Nephron progenitor cell (in vitro differentiated cells): Measurements from ENCODE around the gene CD81.

Experiments
- DNase-seq: peaks from one replicate; pipeline ENCODE4 v3.0.0; 2021
- H3K27ac Mint-ChIP-seq: 2 replicates; pipeline ENCODE4 v1.8.0; 2021; ENCODE audit warnings: mild to moderate bottlenecking, moderate library complexity, mixed read lengths
- H3K27me3 Mint-ChIP-seq: 2 replicates; pipeline ENCODE4 v1.8.0; 2021; ENCODE audit warnings: mild to moderate bottlenecking, low read depth, mixed read lengths; ENCODE audit not compliant: poor library complexity
- H3K36me3 Mint-ChIP-seq: 2 replicates; pipeline ENCODE4 v1.8.0; 2021; ENCODE audit warnings: low read depth, mixed read lengths
- H3K4me1 Mint-ChIP-seq: 2 replicates; pipeline ENCODE4 v1.8.0; 2021; ENCODE audit warnings: mixed read lengths
- H3K4me3 Mint-ChIP-seq: 2 replicates; pipeline ENCODE4 v1.8.0; 2021; ENCODE audit warnings: mild to moderate bottlenecking, moderate library complexity, mixed read lengths
- H3K9me3 Mint-ChIP-seq: 2 replicates; pipeline ENCODE4 v1.8.0; 2021; ENCODE audit warnings: mild to moderate bottlenecking, moderate library complexity, mixed read lengths
- TF ChIP-seq, protein P1 (sequence below): fragments of 200-600 bp; sonication (generic); IDR thresholded peaks from 2 replicates; pipeline ENCODE4 v1.5.0; 2021; ENCODE audit warnings: antibody characterized with exemption

CD81 gene

GRCh38 chr11:2421226-2421994 lies 44.3 kb downstream of the CD81 start:
- Mint-ChIP-seq H3K27ac (no peak overlapping the region), H3K4me3 (no peak overlapping the region), H3K9me3 (no peaks in the 10 kb centered on the region), H3K36me3 (no peaks in the 10 kb centered on the region), H3K27me3 (no peaks in the 10 kb centered on the region), H3K4me1 (peaks cover 17% of the 10 kb centered on the region)
- TF ChIP-seq, protein P1, sequence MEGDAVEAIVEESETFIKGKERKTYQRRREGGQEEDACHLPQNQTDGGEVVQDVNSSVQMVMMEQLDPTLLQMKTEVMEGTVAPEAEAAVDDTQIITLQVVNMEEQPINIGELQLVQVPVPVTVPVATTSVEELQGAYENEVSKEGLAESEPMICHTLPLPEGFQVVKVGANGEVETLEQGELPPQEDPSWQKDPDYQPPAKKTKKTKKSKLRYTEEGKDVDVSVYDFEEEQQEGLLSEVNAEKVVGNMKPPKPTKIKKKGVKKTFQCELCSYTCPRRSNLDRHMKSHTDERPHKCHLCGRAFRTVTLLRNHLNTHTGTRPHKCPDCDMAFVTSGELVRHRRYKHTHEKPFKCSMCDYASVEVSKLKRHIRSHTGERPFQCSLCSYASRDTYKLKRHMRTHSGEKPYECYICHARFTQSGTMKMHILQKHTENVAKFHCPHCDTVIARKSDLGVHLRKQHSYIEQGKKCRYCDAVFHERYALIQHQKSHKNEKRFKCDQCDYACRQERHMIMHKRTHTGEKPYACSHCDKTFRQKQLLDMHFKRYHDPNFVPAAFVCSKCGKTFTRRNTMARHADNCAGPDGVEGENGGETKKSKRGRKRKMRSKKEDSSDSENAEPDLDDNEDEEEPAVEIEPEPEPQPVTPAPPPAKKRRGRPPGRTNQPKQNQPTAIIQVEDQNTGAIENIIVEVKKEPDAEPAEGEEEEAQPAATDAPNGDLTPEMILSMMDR = no peak
- no peak for DNase-seq

DNA sequence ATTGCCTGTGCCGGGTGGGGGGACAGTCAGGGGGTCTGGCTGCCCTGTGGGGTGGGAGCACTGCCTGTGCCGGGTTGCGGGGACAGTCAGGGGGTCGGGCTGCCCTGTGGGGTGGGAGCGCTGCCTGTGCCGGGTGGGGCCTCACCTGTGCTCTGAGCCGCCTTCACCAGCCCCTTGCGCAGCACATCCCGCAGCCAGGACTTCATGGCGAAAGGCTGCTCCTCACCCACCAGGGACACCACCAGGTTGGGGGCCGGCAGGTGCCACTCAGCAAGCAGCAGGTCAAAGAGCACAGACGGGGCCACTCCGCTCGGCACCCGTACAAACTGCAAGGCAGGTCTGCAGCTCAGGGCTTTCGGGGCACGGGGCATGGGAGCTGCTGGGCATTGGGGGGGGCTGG lies 44.9 kb downstream of the CD81 start:
- Mint-ChIP-seq H3K4me1 (peaks cover 11% of the 10 kb centered on the region), H3K9me3 (no peaks in the 10 kb centered on the region), H3K27ac (no peak overlapping the region), H3K36me3 (no peaks in the 10 kb centered on the region), H3K27me3 (no peaks in the 10 kb centered on the region), H3K4me3 (no peak overlapping the region)
- DNase-seq = no peak
- TF ChIP-seq, protein P1 = no peak

DNA sequence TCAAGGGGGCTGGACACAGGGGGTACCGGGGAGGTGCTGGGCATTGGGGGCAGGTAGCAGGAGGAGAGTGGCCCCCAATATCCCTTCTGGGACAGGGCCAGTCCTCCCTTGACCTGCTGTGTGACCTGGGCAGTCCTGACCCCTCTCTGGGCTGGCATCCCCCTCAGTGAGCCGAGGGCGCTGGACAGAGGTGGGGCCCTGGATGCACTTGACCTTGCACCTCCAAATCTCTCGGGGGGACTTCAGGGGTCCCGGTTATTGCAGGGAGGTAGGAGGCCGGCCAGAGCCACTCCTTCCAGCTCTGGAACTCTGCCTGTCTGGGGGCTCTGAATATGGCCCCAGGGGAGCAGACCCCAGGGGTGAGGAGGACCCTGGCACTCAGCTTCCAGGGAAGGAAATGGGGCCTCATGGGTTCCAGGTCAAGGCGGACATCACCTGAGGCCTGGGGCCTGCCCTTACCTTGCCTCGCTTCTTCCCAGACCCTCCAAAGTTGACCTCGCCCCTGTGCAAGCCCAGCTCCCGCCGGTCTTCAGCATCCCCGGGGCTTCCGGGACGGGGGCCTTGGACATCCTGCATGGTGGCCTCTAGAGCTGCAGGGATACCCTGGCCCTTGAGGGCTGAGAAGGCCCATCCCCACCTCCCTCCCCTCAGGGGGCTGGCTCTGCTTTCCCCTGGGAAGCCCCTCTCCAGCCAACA lies 45.5 kb downstream of the CD81 start:
- DNase-seq = no peak
- Mint-ChIP-seq H3K9me3 (no peaks in the 10 kb centered on the region), H3K27me3 (peaks cover 3% of the 10 kb centered on the region), H3K27ac (no peak overlapping the region), H3K4me3 (no peak overlapping the region), H3K4me1 (peaks cover 5% of the 10 kb centered on the region), H3K36me3 (no peaks in the 10 kb centered on the region)
- TF ChIP-seq, protein P1 = no peak

GRCh38 chr11:2423157-2424025 lies 46.3 kb downstream of the CD81 start:
- H3K4me3 Mint-ChIP-seq = no peak overlapping the region
- no peaks in the 10 kb centered on the region for H3K9me3 Mint-ChIP-seq
- H3K27ac Mint-ChIP-seq = no peak overlapping the region
- peaks cover 4% of the 10 kb centered on the region for H3K27me3 Mint-ChIP-seq
- no peaks in the 10 kb centered on the region for H3K36me3 Mint-ChIP-seq
- TF ChIP-seq, protein P1 = no peak
- H3K4me1 Mint-ChIP-seq = peaks cover 5% of the 10 kb centered on the region
- no peak for DNase-seq

- Mint-ChIP-seq H3K9me3 (no peaks in the 10 kb centered on the region), H3K27me3 (peaks cover 4% of the 10 kb centered on the region), H3K4me3 (no peak overlapping the region), H3K36me3 (no peaks in the 10 kb centered on the region), H3K27ac (no peak overlapping the region), H3K4me1 (no peaks in the 10 kb centered on the region)
- no peak for DNase-seq
- TF ChIP-seq, protein P1 = no peak
These were observed 47.8 kb downstream of the CD81 start for GRCh38 chr11:2424811-2425495.
